ENCODE measurements around the gene ZNF490.

GRCh38 chr19:12641456-12641855, 30.8 kb upstream of the ZNF490 start:
- TF ChIP-seq CTCF (IDR thresholded peaks at IDR 0.05; ENCODE audit: low read depth, low read length, poor library complexity, severe bottlenecking) = no peak
- TF ChIP-seq EZH2phosphoT487 (IDR thresholded peaks at IDR 0.05; ENCODE audit: borderline replicate concordance, low read length) = no peak

All from DOHH2 (cell line).